H9 (cell line): Measurements from ENCODE around the gene JARID2. TPM values are rescaled to one million over a fixed set of nuclear protein-coding genes. Genes with fewer than 3 reads are reported as not detected.

ENCODE experiments used
- DNase-seq: peaks from one replicate; pipeline ENCODE4 v3.0.0-alpha.2; 2017
- H2AFZ ChIP-seq: one replicate; pipeline ENCODE4 v1.6.1; 2013; ENCODE audit warnings: mild to moderate bottlenecking, low read length, control low read depth, moderate library complexity
- H2AK5ac ChIP-seq: 2 replicates; pipeline ENCODE4 v1.6.1; 2013; ENCODE audit warnings: low read length, control low read depth, mixed read lengths; ENCODE audit not compliant: insufficient read length
- H2BK120ac ChIP-seq: one replicate; pipeline ENCODE4 v1.6.1; 2013; ENCODE audit warnings: low read depth, mild to moderate bottlenecking, low read length, control low read depth, inconsistent platforms; ENCODE audit not compliant: poor library complexity, severe bottlenecking
- H2BK12ac ChIP-seq: 2 replicates; pipeline ENCODE4 v1.6.1; 2013; ENCODE audit warnings: low read length, control low read depth, mixed read lengths, low read depth; ENCODE audit not compliant: insufficient read length
- H2BK15ac ChIP-seq: 2 replicates; pipeline ENCODE4 v1.6.1; 2013; ENCODE audit warnings: low read depth, low read length, control low read depth
- H2BK20ac ChIP-seq: one replicate; pipeline ENCODE4 v1.6.1; 2013; ENCODE audit warnings: low read depth, mild to moderate bottlenecking, low read length, control low read depth, inconsistent platforms; ENCODE audit not compliant: poor library complexity, severe bottlenecking
- H2BK5ac ChIP-seq: 2 replicates; pipeline ENCODE4 v1.6.1; 2013; ENCODE audit warnings: low read length, control low read depth, mixed read lengths; ENCODE audit not compliant: insufficient read length
- H3K14ac ChIP-seq: 2 replicates; pipeline ENCODE4 v1.6.1; 2013; ENCODE audit warnings: low read length, control low read depth; ENCODE audit not compliant: insufficient read depth
- H3K18ac ChIP-seq: 2 replicates; pipeline ENCODE4 v1.6.1; 2013; ENCODE audit warnings: low read depth, mild to moderate bottlenecking, mixed read lengths, low read length, control low read depth; ENCODE audit not compliant: insufficient read length
- H3K23ac ChIP-seq: 2 replicates; pipeline ENCODE4 v1.6.1; 2013; ENCODE audit warnings: low read length, control low read depth, mixed read lengths, low read depth; ENCODE audit not compliant: insufficient read length
- H3K23me2 ChIP-seq: 2 replicates; pipeline ENCODE4 v1.6.1; 2013; ENCODE audit warnings: low read depth, mild to moderate bottlenecking, mixed read lengths, low read length, control low read depth; ENCODE audit not compliant: insufficient read length, poor library complexity, severe bottlenecking
- H3K27ac ChIP-seq: 2 replicates; pipeline ENCODE4 v1.5.1; 2013; ENCODE audit warnings: low read length, control low read depth, mixed read lengths, low read depth; ENCODE audit not compliant: insufficient read length
- H3K27me3 ChIP-seq: 2 replicates; pipeline ENCODE4 v1.6.1; 2013; ENCODE audit warnings: low read length, control low read depth, inconsistent platforms; ENCODE audit not compliant: insufficient read depth
- H3K4ac ChIP-seq: 2 replicates; pipeline ENCODE4 v1.6.1; 2013; ENCODE audit warnings: low read depth, mild to moderate bottlenecking, control low read depth, inconsistent platforms, low read length, moderate library complexity
- H3K4me1 ChIP-seq: 2 replicates; pipeline ENCODE4 v1.6.1; 2013; ENCODE audit warnings: low read length, control low read depth, inconsistent platforms; ENCODE audit not compliant: insufficient read depth
- H3K4me2 ChIP-seq: 2 replicates; pipeline ENCODE4 v1.6.1; 2013; ENCODE audit warnings: low read length, control low read depth, mixed read lengths; ENCODE audit not compliant: insufficient read length, insufficient read depth
- H3K56ac ChIP-seq: 2 replicates; pipeline ENCODE4 v1.6.1; 2013; ENCODE audit warnings: low read depth, mild to moderate bottlenecking, mixed read lengths, low read length, control low read depth; ENCODE audit not compliant: insufficient read length
- H3K79me1 ChIP-seq: 2 replicates; pipeline ENCODE4 v1.6.1; 2013; ENCODE audit warnings: low read depth, mild to moderate bottlenecking, moderate library complexity, low read length, control low read depth, inconsistent platforms; ENCODE audit not compliant: insufficient read depth, poor library complexity, severe bottlenecking
- H3K79me2 ChIP-seq: 2 replicates; pipeline ENCODE4 v1.6.1; 2013; ENCODE audit warnings: low read length, control low read depth, inconsistent platforms; ENCODE audit not compliant: insufficient read depth
- H3K9ac ChIP-seq: 2 replicates; pipeline ENCODE4 v1.6.1; 2013; ENCODE audit warnings: low read length, control low read depth, mixed read lengths; ENCODE audit not compliant: insufficient read length; ENCODE audit errors: extremely low read depth
- H3K9me3 ChIP-seq: one replicate; pipeline ENCODE4 v1.6.1; 2013; ENCODE audit warnings: low read depth, low read length, inconsistent platforms; ENCODE audit not compliant: control insufficient read depth
- H3T11ph ChIP-seq: one replicate; pipeline ENCODE4 v1.6.1; 2013; ENCODE audit warnings: mild to moderate bottlenecking, low read length, control low read depth, inconsistent platforms
- H4K20me1 ChIP-seq: one replicate; pipeline ENCODE4 v1.6.1; 2013; ENCODE audit not compliant: control insufficient read depth, insufficient read length, insufficient read depth
- H4K5ac ChIP-seq: 2 replicates; pipeline ENCODE4 v1.6.1; 2013; ENCODE audit warnings: low read depth, mild to moderate bottlenecking, mixed read lengths, low read length, control low read depth; ENCODE audit not compliant: insufficient read length
- H4K8ac ChIP-seq: replicated peaks from 2 replicates; pipeline ENCODE4 v1.6.1; 2013; ENCODE audit warnings: low read length, control low read depth, mixed read lengths, low read depth; ENCODE audit not compliant: insufficient read length
- H4K91ac ChIP-seq: 2 replicates; pipeline ENCODE4 v1.6.1; 2013; ENCODE audit warnings: low read depth, mild to moderate bottlenecking, moderate library complexity, mixed read lengths, low read length, control low read depth; ENCODE audit not compliant: insufficient read length
- H3K27ac Mint-ChIP-seq, 3 experiments: 2 replicates in 2 of 3; 3 replicates in 1 of 3; pipeline ENCODE4 v1.8.0; 2020 to 2021; ENCODE audit warnings: mixed read lengths in 3 of 3, mild to moderate bottlenecking in 1 of 3, moderate library complexity in 1 of 3
- H3K27me3 Mint-ChIP-seq: 2 replicates; pipeline ENCODE4 v1.8.0; 2021; ENCODE audit warnings: low read depth, mild to moderate bottlenecking, moderate library complexity, mixed read lengths
- H3K36me3 Mint-ChIP-seq, 3 experiments: 2 replicates in 2 of 3; 3 replicates in 1 of 3; pipeline ENCODE4 v1.8.0; 2020 to 2021; ENCODE audit warnings: low read depth in 3 of 3, mixed read lengths in 3 of 3; ENCODE audit not compliant: insufficient read depth in 1 of 3
- H3K4me1 Mint-ChIP-seq, 2 experiments: 2 replicates each; pipeline ENCODE4 v1.8.0; 2020; ENCODE audit warnings: mixed read lengths in 2 of 2
- H3K4me3 Mint-ChIP-seq, 2 experiments: 2 replicates in 1 of 2; 3 replicates in 1 of 2; pipeline ENCODE4 v1.8.0; 2020 to 2021; ENCODE audit warnings: mild to moderate bottlenecking in 2 of 2, mixed read lengths in 2 of 2, moderate library complexity in 1 of 2
- H3K9me3 Mint-ChIP-seq, 2 experiments: 2 replicates in 1 of 2; 3 replicates in 1 of 2; pipeline ENCODE4 v1.8.0; 2020; ENCODE audit warnings: mild to moderate bottlenecking in 2 of 2, mixed read lengths in 2 of 2, moderate library complexity in 1 of 2
- CTCF ChIP-seq: fragments of 200-600 bp; sonication (generic); conservative IDR thresholded peaks from 3 replicates; pipeline ENCODE4 v1.8.0; 2021; ENCODE audit warnings: antibody characterized with exemption, mild to moderate bottlenecking
- WGBS: extraction: QIAGEN DNeasy Blood & Tissue Kit; methylation state at CpG from one replicate; pipeline ENCODE4 v1.1.7; 2013; ENCODE audit warnings: missing lambda C conversion rate, low lambda C conversion rate, mixed read lengths; ENCODE audit not compliant: insufficient read length; ENCODE audit errors: extremely low coverage; 5-methylcytosine and 5-hydroxymethylcytosine counted together
- total RNA-seq: library from RNA; stranded (reverse); gene quantifications from 2 replicates; pipeline ENCODE4 v1.2.1, GENCODE V29; 2021

JARID2 gene
- total RNA-seq, 1 experiment from 2014 or later = 174 TPM

GRCh38 chr6:15453622-15454021, 207.8 kb downstream of the JARID2 start:
- Mint-ChIP-seq H3K9me3 (no peaks in the 10 kb centered on the region), H3K4me3 (no peak overlapping the region), H3K4me1 (peaks cover 52 to 60% of the 10 kb centered on the region in 2 experiments), H3K27ac (no peak overlapping the region; a peak in 1 of 7 replicates), H3K36me3 (peaks cover 20 to 50% (median 43%) of the 10 kb centered on the region in 3 experiments; a peak in 6 of 7 replicates), H3K27me3 (no peaks in the 10 kb centered on the region; the same call in 1 of the 2 replicates)
- H2BK15ac ChIP-seq = no peak overlapping the region
- H2BK120ac ChIP-seq = no peak overlapping the region
- H3K9ac ChIP-seq = no peak overlapping the region
- no peak overlapping the region for H3K4me2 ChIP-seq
- H3T11ph ChIP-seq = no peak overlapping the region
- H3K14ac ChIP-seq = no peak overlapping the region
- peaks cover 21% of the 10 kb centered on the region for H3K79me1 ChIP-seq
- H2AK5ac ChIP-seq = no peak overlapping the region
- no peaks in the 10 kb centered on the region for H3K23me2 ChIP-seq
- no peaks in the 10 kb centered on the region for H3K27me3 ChIP-seq
- peaks cover 68% of the 10 kb centered on the region for H3K79me2 ChIP-seq
- H3K4ac ChIP-seq = no peak overlapping the region
- H2AFZ ChIP-seq = no peak overlapping the region
- H3K27ac ChIP-seq = no peak overlapping the region
- H4K5ac ChIP-seq = no peak overlapping the region
- H2BK5ac ChIP-seq = no peak overlapping the region
- WGBS = no CpG with 5 or more reads among the region's 5 CpGs
- no peak overlapping the region for H4K91ac ChIP-seq
- no peak overlapping the region for H2BK20ac ChIP-seq
- no peak for TF ChIP-seq CTCF
- no peaks in the 10 kb centered on the region for H3K9me3 ChIP-seq
- H4K8ac ChIP-seq = no peak overlapping the region
- H3K18ac ChIP-seq = no peak overlapping the region
- DNase-seq = no peak
- H3K56ac ChIP-seq = no peak overlapping the region
- H2BK12ac ChIP-seq = no peak overlapping the region
- H4K20me1 ChIP-seq = no peaks in the 10 kb centered on the region
- H3K23ac ChIP-seq = no peak overlapping the region
- H3K4me1 ChIP-seq = peaks cover 8% of the 10 kb centered on the region; the same call in 1 of the 2 replicates
